Esophagus muscularis mucosa (tissue), 4 donors: ENCODE measurements around the gene UCN3. TPM values are rescaled to one million over a fixed set of nuclear protein-coding genes. Genes with fewer than 3 reads are reported as not detected.

ENCODE experiments used
- DNase-seq: peaks from one replicate; pipeline ENCODE4 v3.0.0-alpha.2; 2017; ENCODE audit errors: extremely low spot score
- H3K27ac ChIP-seq, 4 donors: fragments of 200-600 bp; sonication (generic); replicated peaks in 1 of 4; 1 replicate in 3 of 4; 2 replicates in 1 of 4; pipeline ENCODE4 v1.5.1; 2016 to 2019; ENCODE audit warnings: mild to moderate bottlenecking in 1 of 4
- H3K27me3 ChIP-seq, 4 donors: fragments of 200-600 bp; sonication (generic); one replicate each; pipeline versions ENCODE4 v1.5.1 to v1.6.0; 2016 to 2019
- H3K36me3 ChIP-seq, 4 donors: fragments of 200-600 bp; sonication (generic); one replicate each; pipeline ENCODE4 v1.5.1; 2016 to 2019
- H3K4me1 ChIP-seq, 4 donors: fragments of 200-600 bp; sonication (generic); one replicate each; pipeline ENCODE4 v1.5.1; 2016 to 2019
- H3K4me3 ChIP-seq, 4 donors: fragments of 200-600 bp; sonication (generic); 1 replicate in 2 of 4; 2 replicates in 2 of 4; pipeline ENCODE4 v1.5.1; 2016 to 2019; ENCODE audit warnings: mild to moderate bottlenecking in 4 of 4, moderate library complexity in 1 of 4
- H3K9me3 ChIP-seq, 4 donors: fragments of 200-600 bp; sonication (generic); 1 replicate in 3 of 4; 2 replicates in 1 of 4; pipeline ENCODE4 v1.5.1; 2016 to 2019
- CTCF ChIP-seq, 3 experiments: fragments of 200-600 bp in 2 of 3; fragments of 450-650 bp in 1 of 3; sonication (generic) in 2 of 3; IDR thresholded peaks; one replicate each; pipeline ENCODE4 v1.5.1; 2017 to 2019; ENCODE audit warnings: antibody characterized with exemption in 3 of 3, mild to moderate bottlenecking in 2 of 3, moderate library complexity in 1 of 3
- EP300 ChIP-seq: sonication (generic); formaldehyde crosslinking; IDR thresholded peaks from one replicate; pipeline ENCODE4 v1.6.1; 2017; ENCODE audit warnings: antibody characterized with exemption
- POLR2A ChIP-seq: fragments of 450-650 bp; IDR thresholded peaks from one replicate; pipeline ENCODE4 v1.6.1; 2017; ENCODE audit warnings: antibody characterized with exemption, moderate library complexity, mild to moderate bottlenecking, low read depth
- POLR2AphosphoS5 ChIP-seq, 2 donors: sonication (generic); formaldehyde crosslinking; IDR thresholded peaks; one replicate each; pipeline ENCODE4 v1.6.1; 2017; ENCODE audit warnings: antibody characterized with exemption in 2 of 2
- WGBS: methylation state at CpG from one replicate; pipeline ENCODE4 v1.1.5; 2018; 5-methylcytosine and 5-hydroxymethylcytosine counted together
- intact Hi-C: fragments of 100-400 bp; cut with DNase I; formaldehyde crosslinking; loops from one replicate; pipeline ENCODE4 v1.15.1; 2023
- total RNA-seq, 4 donors: library from RNA; depleted of rRNA; stranded (reverse); fragments of >200 nt; gene quantifications; one replicate each; pipeline versions ENCODE4 v1.1.0 to v1.2.1, GENCODE V29; 2016

UCN3 gene
- not detected for total RNA-seq

GRCh38 chr10:5364890-5365338 lies at the start of gene UCN3:
Gene UCN3 (plus strand): TSS chr10:5364966. CDS start chr10:5373721, 8,755 bp downstream.
- no peak for TF ChIP-seq POLR2A

GRCh38 chr10:5317547-5318107 lies 47.1 kb upstream of the UCN3 start:
- no peak for DNase-seq
- Histone ChIP-seq H3K27ac (no peak overlapping the region), H3K4me1 (no peaks in the 10 kb centered on the region), H3K9me3 (no peaks in the 10 kb centered on the region), H3K27me3 (no peaks in the 10 kb centered on the region), H3K4me3 (no peak overlapping the region), H3K36me3 (no peaks in the 10 kb centered on the region)
- TF ChIP-seq POLR2AphosphoS5 (IDR thresholded peaks at IDR 0.05) (no peak), CTCF (IDR thresholded peaks at IDR 0.05) (no peak), POLR2A (no peak), EP300 (no peak)
- intact Hi-C loops: no loop called here
- WGBS: 47% methylated on average over 4 of the region's 10 CpGs

More at GRCh38 chr10:5364890-5365338, at the start of gene UCN3:
- H3K36me3 ChIP-seq: no peaks in the 10 kb centered on the region
- H3K4me3 ChIP-seq: no peak within 1 kb of the TSS
- WGBS: 69% methylated on average over 18 of the region's 21 CpGs
- intact Hi-C loops: no loop called here
- peaks cover 0 to 36% (median 2%) of the 10 kb centered on the region in 4 donors for H3K27me3 ChIP-seq
- no peaks in the 10 kb centered on the region for H3K4me1 ChIP-seq
- H3K27ac ChIP-seq: no peak within 1 kb of the TSS
- H3K9me3 ChIP-seq: no peaks in the 10 kb centered on the region
- no peak for DNase-seq

GRCh38 chr10:5318148-5318547 lies 46.6 kb upstream of the UCN3 start:
- intact Hi-C loops: no loop called here
- DNase-seq: no peak
- TF ChIP-seq EP300 (no peak), POLR2AphosphoS5 (IDR thresholded peaks at IDR 0.05) (no peak), POLR2A (no peak), CTCF (IDR thresholded peaks at IDR 0.05) (no peak)
- no peaks in the 10 kb centered on the region for H3K27me3 ChIP-seq
- no peaks in the 10 kb centered on the region for H3K4me1 ChIP-seq
- no peak overlapping the region for H3K4me3 ChIP-seq
- 89% methylated on average over 4 of the region's 5 CpGs for WGBS
- no peak overlapping the region for H3K27ac ChIP-seq
- H3K36me3 ChIP-seq: no peaks in the 10 kb centered on the region
- H3K9me3 ChIP-seq: no peaks in the 10 kb centered on the region

- TF ChIP-seq POLR2AphosphoS5 (IDR thresholded peaks at IDR 0.05): no peak
- TF ChIP-seq EP300: no peak
- TF ChIP-seq POLR2A: no peak
- TF ChIP-seq CTCF (IDR thresholded peaks at IDR 0.05): no peak
- Histone ChIP-seq H3K27me3 (no peaks in the 10 kb centered on the region), H3K27ac (no peak overlapping the region), H3K9me3 (no peaks in the 10 kb centered on the region), H3K4me3 (no peak overlapping the region), H3K4me1 (no peaks in the 10 kb centered on the region), H3K36me3 (no peaks in the 10 kb centered on the region)
- 87% methylated on average over 4 of the region's 4 CpGs for WGBS
- no peak for DNase-seq
- intact Hi-C loops: no loop called here
Measured at GRCh38 chr10:5319863-5320262, 44.9 kb upstream of the UCN3 start.

GRCh38 chr10:5321273-5321672 lies 43.5 kb upstream of the UCN3 start:
- Histone ChIP-seq H3K9me3 (no peaks in the 10 kb centered on the region), H3K4me3 (no peak overlapping the region), H3K27me3 (no peaks in the 10 kb centered on the region), H3K27ac (no peak overlapping the region), H3K4me1 (no peaks in the 10 kb centered on the region), H3K36me3 (no peaks in the 10 kb centered on the region)
- TF ChIP-seq CTCF (IDR thresholded peaks at IDR 0.05): no peak
- TF ChIP-seq EP300: no peak
- no peak for TF ChIP-seq POLR2AphosphoS5 (IDR thresholded peaks at IDR 0.05)
- TF ChIP-seq POLR2A: no peak
- 73% methylated on average over 3 of the region's 3 CpGs for WGBS
- no peak for DNase-seq
- intact Hi-C loops: no loop called here
